ENCODE measurements around the gene PRR36.

- TF ChIP-seq POLR2AphosphoS5 (IDR thresholded peaks at IDR 0.05; ENCODE audit: insufficient read depth in 1 of 2, low read depth in 1 of 2): no peak
- TF ChIP-seq POLR2A (IDR thresholded peaks at IDR 0.05): no peak
- TF ChIP-seq CTCF (IDR thresholded peaks at IDR 0.05): no peak
Measured at GRCh38 chr19:7843521-7843920, 30.7 kb downstream of the PRR36 start.

Measured in vagina (tissue), 2 donors.